ENCODE data around the gene IFNA5.
A peak's percentile ranks its signal among the peaks of the same experiment; 100 is the strongest.

IFNA5 gene

GRCh38 chr9:21294364-21294774 lies 10.7 kb downstream of the IFNA5 start:
- DNase-seq (ENCODE audit: low read depth): peak; percentile 63

GRCh38 chr9:21289848-21290247 lies 15.3 kb downstream of the IFNA5 start:
- DNase-seq (ENCODE audit: low read depth): no peak

- DNase-seq (ENCODE audit: low read depth): no peak
Observed at GRCh38 chr9:21287280-21287679, 17.8 kb downstream of the IFNA5 start.

- DNase-seq (ENCODE audit: low read depth): no peak
Observed at GRCh38 chr9:21286659-21287058, 18.5 kb downstream of the IFNA5 start.

GRCh38 chr9:21286099-21286498 lies 19.0 kb downstream of the IFNA5 start:
- no peak for DNase-seq (ENCODE audit: low read depth)

GRCh38 chr9:21281275-21281674 lies 23.8 kb downstream of the IFNA5 start:
- no peak for DNase-seq (ENCODE audit: low read depth)

GRCh38 chr9:21268347-21268657 lies 36.8 kb downstream of the IFNA5 start:
- no peak for DNase-seq (ENCODE audit: low read depth)

- DNase-seq (ENCODE audit: low read depth): no peak
Observed at GRCh38 chr9:21267485-21268346, 37.4 kb downstream of the IFNA5 start.

GRCh38 chr9:21266733-21267484 lies 38.2 kb downstream of the IFNA5 start:
- DNase-seq (ENCODE audit: low read depth): no peak

GRCh38 chr9:21265421-21266189 lies 39.5 kb downstream of the IFNA5 start:
- DNase-seq (ENCODE audit: low read depth): no peak

GRCh38 chr9:21255538-21256212 lies 49.4 kb downstream of the IFNA5 start:
- DNase-seq (ENCODE audit: low read depth): no peak

Measured in iris pigment epithelial cell (primary cell).